OCI-LY3 (cell line): Measurements from ENCODE around the gene MSMP.

Experiments
- H2AFZ ChIP-seq: fragments of 200-600, 300-600 bp; shearing (Covaris generic); 2 replicates; pipeline ENCODE4 v1.6.0; 2014; ENCODE audit warnings: antibody characterized with exemption, low read depth, low read length
- H3K27ac ChIP-seq: fragments of 200-600, 300-600 bp; sonication (generic); 2 replicates; pipeline ENCODE4 v1.5.1; 2014; ENCODE audit warnings: mild to moderate bottlenecking, low read length, moderate library complexity, mixed read lengths
- H3K27me3 ChIP-seq: fragments of 200-600, 300-600 bp; sonication (generic); 2 replicates; pipeline ENCODE4 v1.6.1; 2014; ENCODE audit warnings: low read depth, low read length, mixed read lengths
- H3K36me3 ChIP-seq: fragments of 200-600, 300-600 bp; sonication (generic); replicated peaks from 2 replicates; pipeline ENCODE3; 2014; ENCODE audit warnings: low read depth, low read length, mixed read lengths
- H3K4me1 ChIP-seq: fragments of 300-600, 200-600 bp; sonication (generic); 2 replicates; pipeline ENCODE4 v1.6.1; 2014; ENCODE audit warnings: low read length, mixed read lengths
- H3K4me2 ChIP-seq: fragments of 200-600, 300-600 bp; sonication (generic); 2 replicates; pipeline ENCODE4 v1.6.1; 2014; ENCODE audit warnings: low read length, mixed read lengths
- H3K4me3 ChIP-seq: fragments of 300-600, 200-600 bp; sonication (generic); 2 replicates; pipeline ENCODE4 v1.5.1; 2014; ENCODE audit warnings: antibody characterized with exemption, mild to moderate bottlenecking, low read length, moderate library complexity
- H3K79me2 ChIP-seq: fragments of 300-600, 200-600 bp; shearing (Covaris generic); 2 replicates; pipeline ENCODE4 v1.6.1; 2014; ENCODE audit warnings: mild to moderate bottlenecking, low read length, mixed read lengths
- H3K9ac ChIP-seq: fragments of 300-600, 200-600 bp; shearing (Covaris generic); 2 replicates; pipeline ENCODE4 v1.6.0; 2014; ENCODE audit warnings: mild to moderate bottlenecking, low read length, moderate library complexity
- H3K9me3 ChIP-seq: fragments of 200-600, 300-600 bp; shearing (Covaris generic); 2 replicates; pipeline ENCODE4 v1.6.1; 2014; ENCODE audit warnings: low read length, mixed read lengths; ENCODE audit not compliant: insufficient read depth
- H4K20me1 ChIP-seq: fragments of 200-600, 300-600 bp; sonication (generic); 2 replicates; pipeline ENCODE4 v1.6.1; 2016; ENCODE audit warnings: low read length, mixed read lengths; ENCODE audit not compliant: insufficient read depth
- CTCF ChIP-seq: fragments of 200-600, 300-600 bp; sonication (generic); IDR thresholded peaks from 2 replicates; pipeline ENCODE4 v1.5.1; 2014; ENCODE audit warnings: antibody characterized with exemption, low read length, low read depth
- EZH2phosphoT487 ChIP-seq: fragments of 200-600 bp; shearing (Covaris generic); IDR thresholded peaks from 2 replicates; pipeline ENCODE4 v1.6.1; 2018; ENCODE audit warnings: antibody characterized with exemption, mixed run types, low read depth

Gene MSMP

GRCh38 chr9:35776018-35776417 is 21.9 kb upstream of the MSMP start:
- no peaks in the 10 kb centered on the region for H3K79me2 ChIP-seq
- H3K36me3 ChIP-seq: no peaks in the 10 kb centered on the region
- no peak overlapping the region for H3K4me3 ChIP-seq
- no peaks in the 10 kb centered on the region for H3K9me3 ChIP-seq
- peaks cover 12% of the 10 kb centered on the region for H3K4me1 ChIP-seq
- no peak for TF ChIP-seq EZH2phosphoT487
- no peak for TF ChIP-seq CTCF
- no peaks in the 10 kb centered on the region for H4K20me1 ChIP-seq
- peak overlapping the region; percentile 13; the same call in 1 of the 2 replicates for H3K4me2 ChIP-seq
- no peak overlapping the region for H2AFZ ChIP-seq
- H3K9ac ChIP-seq: no peak overlapping the region
- no peaks in the 10 kb centered on the region for H3K27me3 ChIP-seq
- H3K27ac ChIP-seq: no peak overlapping the region

GRCh38 chr9:35774907-35775635 is 21.0 kb upstream of the MSMP start:
- Histone ChIP-seq H3K4me3 (no peak overlapping the region), H3K4me1 (peaks cover 12% of the 10 kb centered on the region), H3K4me2 (no peak overlapping the region), H3K79me2 (no peaks in the 10 kb centered on the region), H3K9me3 (no peaks in the 10 kb centered on the region), H2AFZ (no peak overlapping the region), H3K27ac (no peak overlapping the region), H3K36me3 (no peaks in the 10 kb centered on the region), H3K9ac (no peak overlapping the region), H4K20me1 (no peaks in the 10 kb centered on the region), H3K27me3 (no peaks in the 10 kb centered on the region)
- TF ChIP-seq EZH2phosphoT487 (no peak), CTCF (no peak)

DNA sequence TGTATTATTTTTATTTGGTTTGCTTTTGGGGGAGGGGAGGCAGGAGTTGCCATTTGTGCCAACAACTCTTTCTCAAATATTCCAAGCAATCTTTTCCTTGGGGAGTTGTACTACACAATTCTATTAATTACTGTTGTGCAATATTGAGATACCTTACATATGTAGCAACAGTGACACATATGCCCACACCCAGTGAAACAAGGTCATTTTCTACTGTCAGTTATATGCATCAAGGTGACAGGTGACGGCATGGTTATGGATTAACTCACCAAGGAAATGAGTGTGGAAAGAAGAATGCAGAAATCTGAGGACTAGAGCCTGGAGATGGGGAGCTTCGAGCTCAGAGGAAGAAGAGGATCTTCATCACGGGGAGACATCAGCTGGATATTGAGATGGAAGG is 17.9 kb upstream of the MSMP start:
- Histone ChIP-seq H3K4me3 (no peak overlapping the region), H3K4me2 (no peak overlapping the region), H3K9ac (no peak overlapping the region), H3K79me2 (no peaks in the 10 kb centered on the region), H3K4me1 (peaks cover 17% of the 10 kb centered on the region), H3K9me3 (no peaks in the 10 kb centered on the region), H3K27ac (no peak overlapping the region), H4K20me1 (no peaks in the 10 kb centered on the region), H3K36me3 (no peaks in the 10 kb centered on the region), H2AFZ (no peak overlapping the region), H3K27me3 (no peaks in the 10 kb centered on the region)
- TF ChIP-seq CTCF: no peak
- TF ChIP-seq EZH2phosphoT487: no peak

DNA sequence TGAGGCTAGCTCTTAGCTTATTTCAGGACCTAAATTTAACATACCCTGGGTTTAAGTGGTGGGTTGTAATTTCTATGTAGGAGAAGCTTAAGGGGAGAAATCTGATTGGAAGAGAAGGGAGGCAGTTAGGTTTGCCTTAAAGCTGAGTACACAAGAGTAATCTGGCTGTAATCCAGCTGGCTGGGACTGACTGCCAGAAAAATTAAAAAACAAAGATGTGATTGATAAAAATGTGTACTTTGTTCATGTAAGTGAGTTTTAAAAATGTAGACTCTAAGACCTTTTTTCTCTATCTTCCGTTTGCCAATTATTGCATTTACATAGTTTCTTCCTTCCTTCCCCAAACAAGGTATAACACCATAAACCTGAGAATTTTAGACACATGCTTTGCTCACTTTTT is 17.5 kb upstream of the MSMP start:
- Histone ChIP-seq H3K79me2 (no peaks in the 10 kb centered on the region), H3K4me1 (peaks cover 19% of the 10 kb centered on the region), H4K20me1 (no peaks in the 10 kb centered on the region), H3K4me3 (no peak overlapping the region), H3K9ac (no peak overlapping the region), H3K36me3 (no peaks in the 10 kb centered on the region), H3K27ac (no peak overlapping the region), H3K4me2 (no peak overlapping the region), H3K27me3 (no peaks in the 10 kb centered on the region), H3K9me3 (no peaks in the 10 kb centered on the region), H2AFZ (no peak overlapping the region)
- TF ChIP-seq EZH2phosphoT487 (no peak), CTCF (no peak)
